GM12874 (cell line): ENCODE measurements around the gene FAM229A.

Experiments used
- CTCF ChIP-seq: IDR thresholded peaks from 2 replicates; pipeline ENCODE4 v1.5.1; 2011; ENCODE audit warnings: low read depth, mild to moderate bottlenecking, control low read depth, low read length, moderate library complexity; ENCODE audit not compliant: insufficient read depth

The FAM229A gene

GRCh38 chr1:32331549-32331948 lies 30.7 kb downstream of the FAM229A start:
- no peak for TF ChIP-seq CTCF

GRCh38 chr1:32330558-32331151 lies 31.6 kb downstream of the FAM229A start:
- no peak for TF ChIP-seq CTCF

- TF ChIP-seq CTCF = no peak
These were observed 32.3 kb downstream of the FAM229A start for GRCh38 chr1:32329931-32330466.

- no peak for TF ChIP-seq CTCF
These were observed 35.1 kb downstream of the FAM229A start for GRCh38 chr1:32327204-32327603.

- no peak for TF ChIP-seq CTCF
These were observed 40.5 kb downstream of the FAM229A start for GRCh38 chr1:32321712-32322291.

- TF ChIP-seq CTCF = no peak
These were observed 44.0 kb downstream of the FAM229A start for GRCh38 chr1:32318127-32318869.

GRCh38 chr1:32316903-32317277 lies 45.4 kb downstream of the FAM229A start:
- no peak for TF ChIP-seq CTCF
